Measurements from ENCODE around the gene ZNF266. TPM values are rescaled to one million over a fixed set of nuclear protein-coding genes. Genes with fewer than 3 reads are reported as not detected.

ZNF266 gene
- total RNA-seq (2014; rRNA removed; shearing (Covaris generic)): 8.1 and 9.1 TPM in 2 replicates
- 9.3 and 17.2 TPM in 2 replicates for polyA plus RNA-seq (2014; cell fraction: nucleus; rRNA removed)

DNA sequence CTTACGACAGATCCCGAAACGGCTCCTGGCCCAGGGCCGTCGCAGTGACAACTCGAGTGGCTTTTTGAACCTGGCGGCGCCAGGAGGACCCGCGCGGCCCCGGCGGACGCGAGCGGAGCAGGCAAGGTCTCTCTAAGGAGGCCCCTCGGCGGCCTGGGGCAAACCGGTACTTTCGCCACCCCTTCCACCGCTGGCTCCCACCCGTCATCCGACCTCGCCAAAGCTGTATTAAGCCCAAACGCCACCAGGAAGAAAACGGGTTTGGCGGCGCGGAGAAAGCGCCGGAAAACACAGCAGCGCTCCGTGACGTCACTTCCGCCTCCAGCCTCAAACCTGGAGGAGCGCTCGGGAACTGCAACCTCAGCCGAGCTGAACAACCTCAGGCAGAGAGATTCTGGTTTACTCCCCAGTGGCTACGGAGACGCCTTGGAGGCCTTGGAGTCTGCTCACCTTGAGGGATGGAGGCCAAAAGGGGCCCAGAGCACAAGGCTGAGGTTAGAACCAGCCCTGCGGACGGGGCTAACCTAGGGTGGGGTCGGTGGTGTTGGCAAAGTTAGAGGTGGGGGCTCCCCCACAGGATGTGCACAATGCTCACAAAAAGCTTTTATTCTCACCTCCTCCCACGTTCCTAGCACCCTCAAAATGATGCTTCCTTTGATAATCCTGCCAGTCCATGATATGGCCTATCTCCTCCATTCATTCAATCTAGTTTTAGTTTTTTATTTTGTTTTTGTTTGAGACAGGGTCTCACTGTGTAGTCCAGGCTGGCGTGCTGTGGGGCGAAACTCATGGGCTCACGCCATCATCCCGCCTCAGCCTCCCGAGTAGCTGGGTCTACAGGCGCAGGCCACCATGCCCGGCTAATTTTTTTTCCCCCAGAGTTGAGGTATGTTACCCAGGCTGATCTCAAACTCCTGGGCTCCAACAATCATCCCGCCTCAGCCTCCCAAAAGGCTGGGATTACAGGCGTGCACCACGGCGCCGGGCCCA is at the start of gene ZNF266:
ZNF266 (minus strand) TSS at position 295 of the 990 bp plus-strand sequence. CDS start 15,484 bp downstream, outside the sequence.
- DNase-seq (ENCODE audit: extremely low read depth, low read depth): peak; percentile 81

- DNase-seq (ENCODE audit: extremely low read depth, low read depth): no peak
These were observed 49.8 kb upstream of the ZNF266 start for GRCh38 chr19:9485140-9485539.

GRCh38 chr19:9474975-9475374 is 39.6 kb upstream of the ZNF266 start:
- DNase-seq (ENCODE audit: extremely low read depth, low read depth): no peak

DNA sequence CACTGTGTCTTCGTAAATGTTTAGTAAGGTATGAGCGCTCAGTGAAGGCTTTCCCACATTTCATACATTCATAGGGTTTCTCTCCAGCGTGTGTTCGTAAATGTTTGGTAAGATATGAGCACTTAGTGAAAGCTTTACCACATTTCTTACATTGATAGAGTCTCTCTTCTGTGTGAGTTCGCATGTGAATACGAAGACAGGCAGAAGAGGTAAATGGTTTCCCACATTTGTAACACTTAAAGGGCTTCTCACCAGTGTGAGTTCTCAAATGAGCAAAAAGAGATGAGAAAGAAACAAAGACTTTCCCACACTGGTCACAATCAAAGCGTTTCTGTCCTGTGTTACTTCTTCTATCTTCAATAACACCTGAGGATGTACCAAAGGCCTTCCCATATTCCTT is 31.8 kb upstream of the ZNF266 start:
- no peak for DNase-seq (ENCODE audit: extremely low read depth, low read depth)

DNA sequence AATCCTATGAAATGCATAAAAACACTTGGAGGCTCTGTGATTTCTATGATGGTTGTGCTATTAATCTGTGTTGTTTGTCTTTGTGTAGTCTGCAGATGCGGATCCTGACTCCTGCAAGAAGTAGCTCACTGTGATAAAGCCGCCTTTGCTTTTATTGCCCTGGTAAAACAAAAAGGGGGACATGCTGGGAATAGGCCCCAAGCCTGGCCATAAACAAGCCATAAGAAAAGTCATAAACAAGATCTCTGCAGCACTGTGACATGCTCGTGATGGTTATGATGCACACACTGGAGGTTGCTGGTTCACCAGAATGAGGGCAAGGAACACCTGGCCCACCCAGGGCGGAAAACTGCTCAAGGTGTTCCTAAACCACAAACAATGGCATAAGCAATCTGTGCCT is 26.6 kb upstream of the ZNF266 start:
- DNase-seq (ENCODE audit: extremely low read depth, low read depth): no peak

- DNase-seq (ENCODE audit: extremely low read depth, low read depth): no peak
These were observed 20.8 kb upstream of the ZNF266 start for GRCh38 chr19:9456018-9456689.

GRCh38 chr19:9453953-9454352 is 18.6 kb upstream of the ZNF266 start:
- DNase-seq (ENCODE audit: extremely low read depth, low read depth): no peak

GRCh38 chr19:9445037-9445436 is 9.7 kb upstream of the ZNF266 start:
- DNase-seq (ENCODE audit: extremely low read depth, low read depth): no peak

GRCh38 chr19:9436358-9436757 is 985 bp upstream of the ZNF266 start:
- DNase-seq (ENCODE audit: extremely low read depth, low read depth): no peak

DNA sequence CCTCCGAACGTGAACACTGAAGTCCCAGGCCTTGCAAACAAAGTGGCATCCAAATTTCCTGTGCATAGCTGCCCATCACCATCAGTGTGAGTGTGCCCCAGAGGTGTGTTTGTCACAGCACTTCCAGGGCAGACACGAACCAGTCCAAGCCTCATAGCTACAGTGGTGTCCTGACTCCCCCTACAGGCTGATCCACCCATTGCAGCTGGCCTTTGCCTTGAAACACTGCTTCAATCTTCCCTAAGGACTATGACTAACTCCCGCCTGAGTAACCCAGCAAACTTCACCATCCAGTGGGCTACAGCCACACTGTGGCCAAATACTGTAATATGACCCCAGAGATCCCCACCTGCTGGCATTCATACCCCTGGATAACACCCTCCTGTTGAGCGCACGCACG is 3.9 kb downstream of the ZNF266 start:
- DNase-seq (ENCODE audit: extremely low read depth, low read depth): no peak

- no peak for DNase-seq (ENCODE audit: extremely low read depth, low read depth)
These were observed 4.9 kb downstream of the ZNF266 start for GRCh38 chr19:9430444-9430843.

DNA sequence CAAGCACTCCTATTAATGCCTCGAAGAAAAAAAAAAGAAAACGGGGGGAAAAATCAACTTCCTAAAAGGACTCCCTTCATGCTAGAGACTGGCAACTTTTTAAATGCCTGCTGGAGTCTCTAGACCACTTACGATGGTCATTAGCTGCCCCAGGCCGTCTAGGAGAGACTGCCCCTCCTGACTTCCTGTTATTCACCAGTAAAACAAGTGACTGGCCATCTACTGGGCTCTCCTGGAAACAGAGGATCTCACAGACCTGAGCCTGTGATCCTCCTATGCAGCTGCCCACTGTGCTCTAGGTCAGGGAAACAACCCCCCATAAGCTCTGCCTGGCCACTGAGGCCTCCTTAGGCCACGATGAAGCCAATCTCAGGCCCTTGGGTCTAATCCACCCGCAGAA is 7.4 kb downstream of the ZNF266 start:
- DNase-seq (ENCODE audit: extremely low read depth, low read depth): no peak

DNA sequence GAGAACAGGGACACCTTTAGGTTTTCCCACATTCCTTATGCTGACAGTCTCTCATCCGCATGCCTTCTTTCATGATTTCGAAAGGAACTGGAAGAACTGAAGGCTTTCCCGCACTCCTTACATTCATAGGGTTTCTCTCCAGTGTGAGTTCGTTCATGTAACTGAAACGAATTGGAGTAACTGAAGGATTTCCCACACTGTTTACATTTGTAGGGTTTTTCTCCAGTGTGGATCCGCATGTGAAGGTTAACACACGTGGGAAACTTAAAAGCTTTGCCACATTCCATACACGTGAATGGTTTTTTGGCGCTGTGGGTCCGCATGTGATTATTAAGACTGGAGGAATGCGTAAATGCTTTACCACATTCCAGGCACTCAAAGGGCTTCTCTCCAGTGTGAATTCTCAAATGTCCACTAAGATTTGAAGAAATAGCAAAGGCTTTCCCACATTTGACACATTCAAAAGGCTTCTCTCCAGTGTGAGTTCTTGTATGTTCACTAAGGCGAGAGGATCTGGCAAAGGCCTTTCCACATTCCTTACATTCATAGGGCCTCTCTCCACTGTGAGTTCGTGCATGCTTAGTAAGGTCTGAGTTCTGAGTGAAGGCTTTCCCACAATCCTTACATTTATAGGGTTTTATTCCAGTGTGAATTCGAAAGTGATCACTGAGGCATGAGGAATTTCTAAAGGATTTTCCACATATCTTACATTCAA is 22.0 kb downstream of the ZNF266 start:
- no peak for DNase-seq (ENCODE audit: extremely low read depth, low read depth)

DNA sequence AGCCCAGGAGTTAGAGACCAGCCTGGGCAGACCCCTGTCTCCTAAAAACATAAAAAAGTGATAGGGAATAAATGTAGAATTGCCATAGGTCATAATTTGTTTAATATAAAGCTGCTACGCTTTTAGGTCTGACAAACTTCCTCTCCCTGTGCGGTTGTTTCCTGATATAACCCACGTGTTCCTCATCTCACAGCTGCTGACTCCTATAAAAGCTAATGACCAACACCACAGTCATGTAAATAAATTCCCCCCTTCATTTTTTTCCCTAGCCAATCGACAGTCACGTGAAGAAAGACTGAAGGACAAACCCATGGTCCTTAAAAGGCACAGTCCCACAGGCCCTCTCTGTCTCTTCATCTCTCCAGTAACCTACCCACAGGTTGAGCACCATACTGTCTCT is 27.5 kb downstream of the ZNF266 start:
- no peak for DNase-seq (ENCODE audit: extremely low read depth, low read depth)

GRCh38 chr19:9406798-9407352 is 28.5 kb downstream of the ZNF266 start:
- DNase-seq (ENCODE audit: extremely low read depth, low read depth): no peak

- DNase-seq (ENCODE audit: extremely low read depth, low read depth): no peak
These were observed 54.0 kb downstream of the ZNF266 start for GRCh38 chr19:9381361-9381785.

DNA sequence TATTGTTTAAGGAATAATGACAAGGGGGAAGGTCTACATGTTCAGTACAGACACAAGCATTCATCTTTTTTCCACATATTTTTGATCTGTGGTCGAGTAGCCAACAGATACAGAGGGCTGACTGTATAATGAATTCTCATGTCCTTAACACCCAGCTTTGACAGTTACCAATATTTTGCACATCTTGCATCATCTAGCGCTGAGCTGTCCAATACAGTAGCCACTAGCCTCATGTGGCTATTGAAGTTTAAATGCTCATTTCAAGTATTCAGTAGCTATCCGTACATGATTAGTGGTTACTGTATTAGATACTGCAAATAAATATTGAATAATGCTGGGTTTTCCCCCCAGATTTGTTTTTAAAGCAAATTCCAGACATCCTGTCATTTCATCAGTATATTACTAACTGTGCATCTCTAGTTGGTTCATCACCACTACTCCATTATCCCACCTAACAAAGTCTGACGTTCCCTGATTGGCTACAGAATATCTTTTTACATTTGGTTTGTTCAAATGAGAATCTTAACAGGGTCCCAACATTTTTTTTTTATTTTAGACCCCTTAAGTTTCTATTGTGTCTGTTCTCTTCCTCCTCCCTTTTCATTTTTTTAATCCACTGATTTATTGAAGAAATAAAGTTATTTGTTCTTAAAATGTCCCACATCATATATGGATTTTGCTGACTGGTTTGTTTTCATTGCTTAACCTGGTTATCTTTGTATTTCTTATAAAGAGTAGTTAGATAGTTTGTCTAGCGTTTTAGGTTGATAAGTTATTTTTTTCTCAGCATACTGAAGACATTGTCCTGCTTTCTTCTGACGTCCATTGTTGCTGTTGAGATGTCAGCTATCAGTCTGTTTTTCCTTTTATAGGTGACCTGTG is 64.4 kb downstream of the ZNF266 start:
- no peak for DNase-seq (ENCODE audit: extremely low read depth, low read depth)

DNA sequence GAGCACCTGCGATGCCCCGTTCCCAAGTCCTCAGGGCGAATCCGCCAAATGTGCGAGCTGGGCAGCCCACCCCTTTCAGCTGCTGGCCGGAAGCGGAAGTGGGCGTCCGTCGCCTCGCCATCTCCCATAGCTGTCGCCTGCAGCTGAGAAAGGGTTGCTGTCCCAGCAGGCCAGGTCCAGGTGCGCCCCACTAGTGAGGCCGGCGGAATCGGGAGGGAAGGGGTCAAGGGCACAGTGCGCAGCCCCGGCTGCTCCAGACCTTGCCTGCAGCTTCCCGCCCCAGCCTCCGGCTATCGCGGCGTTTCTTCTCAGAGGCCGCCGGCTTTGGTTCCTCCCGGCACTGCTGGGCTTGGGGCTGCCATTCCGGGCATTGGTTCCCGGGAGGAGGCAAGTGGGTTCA is 72.5 kb downstream of the ZNF266 start, which contains the start of gene ZNF177:
ZNF177 (plus strand) TSS at position 109 of the 400 bp plus-strand sequence. CDS start 15,299 bp downstream, outside the sequence.
- DNase-seq (ENCODE audit: extremely low read depth, low read depth): no peak

Measured in NCI-H460 (cell line).